Upper lobe of left lung (tissue), 6 donors: Measurements from ENCODE around the gene ETFDH. TPM values are rescaled to one million over a fixed set of nuclear protein-coding genes. Genes with fewer than 3 reads are reported as not detected.

Source experiments
- ATAC-seq, 2 donors: fragments of 200-7000 bp; cut with Tn5 transposase; one replicate each; pipeline ENCODE4 v1.9.1; 2022; ENCODE audit warnings: mild to moderate bottlenecking in 2 of 2, moderate library complexity in 2 of 2; ENCODE audit not compliant: low FRiP score in 2 of 2
- DNase-seq, 2 donors: peaks; one replicate each; pipeline ENCODE4 v3.0.0-alpha.2; 2019 to 2020
- H3K27ac ChIP-seq, 4 donors: fragments of 200-600 bp; sonication (generic); one replicate each; pipeline ENCODE4 v1.5.1; 2016 to 2019
- H3K27me3 ChIP-seq, 4 donors: fragments of 200-600 bp; sonication (generic); one replicate each; pipeline ENCODE4 v1.5.1; 2017 to 2019
- H3K36me3 ChIP-seq, 4 donors: fragments of 200-600 bp; sonication (generic); one replicate each; pipeline ENCODE4 v1.5.1; 2016 to 2019
- H3K4me1 ChIP-seq, 4 donors: fragments of 200-600 bp; sonication (generic); one replicate each; pipeline ENCODE4 v1.5.1; 2018 to 2019
- H3K4me3 ChIP-seq, 4 donors: fragments of 200-600 bp; sonication (generic); one replicate each; pipeline ENCODE4 v1.5.1; 2017 to 2019; ENCODE audit warnings: mild to moderate bottlenecking in 2 of 4, moderate library complexity in 1 of 4
- H3K9me3 ChIP-seq, 4 donors: fragments of 200-600 bp; sonication (generic); one replicate each; pipeline ENCODE4 v1.5.1; 2018 to 2019
- CTCF ChIP-seq, 6 experiments: fragments of 450-650 bp in 4 of 6; fragments of 200-600 bp in 2 of 6; sonication (generic) in 2 of 6; IDR thresholded peaks; one replicate each; pipeline ENCODE4 v1.5.1; 2016 to 2019; ENCODE audit warnings: antibody characterized with exemption in 6 of 6
- EP300 ChIP-seq, 4 donors: sonication (generic); formaldehyde crosslinking; IDR thresholded peaks; one replicate each; pipeline ENCODE4 v1.5.1; 2017; ENCODE audit warnings: antibody characterized with exemption in 4 of 4, control low read depth in 2 of 4
- POLR2A ChIP-seq, 4 donors: fragments of 450-650 bp; IDR thresholded peaks; one replicate each; pipeline ENCODE4 v1.5.1; 2016 to 2017; ENCODE audit warnings: antibody characterized with exemption in 4 of 4, mild to moderate bottlenecking in 2 of 4
- POLR2AphosphoS5 ChIP-seq, 2 donors: sonication (generic); formaldehyde crosslinking; IDR thresholded peaks; one replicate each; pipeline ENCODE4 v1.5.1; 2017; ENCODE audit warnings: antibody characterized with exemption in 2 of 2
- WGBS, 2 donors: methylation state at CpG; one replicate each; pipeline ENCODE4 v1.1.5; 2017 to 2018; 5-methylcytosine and 5-hydroxymethylcytosine counted together
- small RNA-seq, 4 donors: library from RNA; depleted of rRNA; stranded (forward); fragments of <200 nt; gene quantifications; one replicate each; pipeline ENCODE3, GENCODE V24; 2016
- total RNA-seq, 6 donors: library from RNA; depleted of rRNA in 4 of 6; stranded (reverse); fragments of >200 nt in 4 of 6; gene quantifications; one replicate each; pipeline versions ENCODE4 v1.1.0 to v1.2.1, GENCODE V29; 2016 to 2021
- donor health status: DM: no; HTN: no; CAD: no; lungs with moderate emphysema.
- donor health status: DM: no; HTN: yes; CAD: no; lungs with severe emphysema.

ETFDH gene
- total RNA-seq, 6 donors from 2014 or later, result 12.2 to 44.2 (median 22.3) TPM

GRCh38 chr4:158756588-158756987 lies 84.5 kb downstream of the ETFDH start:
- Histone ChIP-seq H3K4me1 (peaks cover 0 to 5% (median 0%) of the 10 kb centered on the region in 4 donors), H3K36me3 (no peaks in the 10 kb centered on the region), H3K27me3 (no peaks in the 10 kb centered on the region), H3K4me3 (no peak overlapping the region), H3K27ac (no peak overlapping the region), H3K9me3 (no peaks in the 10 kb centered on the region)
- ATAC-seq, result no peak
- no peak for DNase-seq
- TF ChIP-seq POLR2AphosphoS5 (IDR thresholded peaks at IDR 0.05), result no peak
- no peak for TF ChIP-seq CTCF (IDR thresholded peaks at IDR 0.05)
- TF ChIP-seq EP300 (IDR thresholded peaks at IDR 0.05), result no peak
- TF ChIP-seq POLR2A (IDR thresholded peaks at IDR 0.05), result no peak

- WGBS, 2 donors, result 62 to 75% methylated on average over 4 of the region's 4 CpGs
- Histone ChIP-seq H3K27ac (no peak overlapping the region), H3K9me3 (no peaks in the 10 kb centered on the region), H3K36me3 (no peaks in the 10 kb centered on the region), H3K4me3 (no peak overlapping the region), H3K4me1 (peaks cover 0 to 5% (median 0%) of the 10 kb centered on the region in 4 donors), H3K27me3 (no peaks in the 10 kb centered on the region)
- ATAC-seq, result no peak
- DNase-seq, result no peak
- TF ChIP-seq CTCF (IDR thresholded peaks at IDR 0.05) (no peak), POLR2AphosphoS5 (IDR thresholded peaks at IDR 0.05) (no peak), EP300 (IDR thresholded peaks at IDR 0.05) (no peak), POLR2A (IDR thresholded peaks at IDR 0.05) (no peak)
These were observed 86.0 kb downstream of the ETFDH start for GRCh38 chr4:158758142-158758541.

GRCh38 chr4:158758703-158759102 lies 86.6 kb downstream of the ETFDH start:
- DNase-seq, result no peak
- WGBS, 2 donors, result 74 to 82% methylated on average over 4 of the region's 4 CpGs
- H3K36me3 ChIP-seq, result no peaks in the 10 kb centered on the region
- no peaks in the 10 kb centered on the region for H3K27me3 ChIP-seq
- no peak overlapping the region for H3K4me3 ChIP-seq
- no peak overlapping the region for H3K27ac ChIP-seq
- peaks cover 0 to 5% (median 0%) of the 10 kb centered on the region in 4 donors for H3K4me1 ChIP-seq
- no peak for ATAC-seq
- no peak for TF ChIP-seq CTCF (IDR thresholded peaks at IDR 0.05)
- no peak for TF ChIP-seq POLR2A (IDR thresholded peaks at IDR 0.05)
- TF ChIP-seq POLR2AphosphoS5 (IDR thresholded peaks at IDR 0.05), result no peak
- no peak for TF ChIP-seq EP300 (IDR thresholded peaks at IDR 0.05)
- H3K9me3 ChIP-seq, result no peaks in the 10 kb centered on the region

Small RNA genes within 50 kb of the gene (small RNA-seq; reads per million reads assigned to genes)
- gene RF00012, result 0 reads per million in 4 donors

Other genes with a start within 250 kb of the ETFDH start
- 1 to 10 TPM; 3.0 to 7.3 (median 4.7) TPM for gene RXFP1, start 150.4 kb upstream of the ETFDH start, total RNA-seq
- gene C4orf46, start 409 bp upstream of the ETFDH start, total RNA-seq, result 1 to 10 TPM in 5 of 6 donors, not detected in 1; 1.8 to 3.2 (median 3.0) TPM
- 10 to 100 TPM in 5 of 6 donors, 1 to 10 TPM in 1; 5.0 to 33.5 (median 16.6) TPM for gene PPID, start 51.1 kb downstream of the ETFDH start, total RNA-seq
- 100 to 1,000 TPM in 1 of 6 donors, 10 to 100 TPM in 5; 70.4 to 103 (median 83.2) TPM for gene FNIP2, start 96.7 kb downstream of the ETFDH start, total RNA-seq